Small intestine (tissue), 16 donors: Measurements from ENCODE around the gene FABP1. TPM values are rescaled to one million over a fixed set of nuclear protein-coding genes. Genes with fewer than 3 reads are reported as not detected.

Source experiments
- DNase-seq, 2 donors: peaks; one replicate each; pipeline versions ENCODE4 v3.0.0 to v3.0.0-alpha.2; 2013
- FAIRE-seq: peaks from 2 replicates; lab custom pipeline; 2012; peaks lifted over from hg19 to GRCh38; lab: Jason Lieb, UNC
- H3K27ac ChIP-seq, 3 donors: one replicate each; pipeline ENCODE4 v1.5.1; 2013; ENCODE audit warnings: low read length in 2 of 3, mild to moderate bottlenecking in 2 of 3, control low read depth in 1 of 3, inconsistent platforms in 1 of 3, low read depth in 1 of 3, moderate library complexity in 1 of 3
- H3K27me3 ChIP-seq, 3 donors: one replicate each; pipeline ENCODE4 v1.6.1; 2013; ENCODE audit warnings: low read length in 3 of 3, inconsistent platforms in 1 of 3; ENCODE audit not compliant: control insufficient read depth in 3 of 3, insufficient read depth in 3 of 3
- H3K36me3 ChIP-seq, 3 donors: one replicate each; pipeline ENCODE4 v1.6.1; 2013; ENCODE audit warnings: low read length in 3 of 3, inconsistent platforms in 1 of 3, low read depth in 1 of 3, mild to moderate bottlenecking in 1 of 3, moderate library complexity in 1 of 3; ENCODE audit not compliant: control insufficient read depth in 3 of 3, insufficient read depth in 2 of 3
- H3K4me1 ChIP-seq, 3 donors: one replicate each; pipeline ENCODE4 v1.6.1; 2013; ENCODE audit warnings: low read length in 2 of 3, inconsistent platforms in 1 of 3, low read depth in 1 of 3, mild to moderate bottlenecking in 1 of 3, moderate library complexity in 1 of 3; ENCODE audit not compliant: control insufficient read depth in 3 of 3, insufficient read depth in 2 of 3
- H3K4me3 ChIP-seq, 3 donors: one replicate each; pipeline ENCODE4 v1.5.1; 2013; ENCODE audit warnings: low read length in 3 of 3, control low read depth in 1 of 3, inconsistent platforms in 1 of 3, low read depth in 1 of 3, mild to moderate bottlenecking in 1 of 3, moderate library complexity in 1 of 3
- H3K9me3 ChIP-seq, 2 donors: one replicate each; pipeline ENCODE4 v1.6.1; 2013; ENCODE audit warnings: low read depth in 1 of 2, low read length in 1 of 2; ENCODE audit not compliant: control insufficient read depth in 2 of 2, insufficient read depth in 1 of 2
- WGBS, 3 donors: extraction: QIAGEN DNeasy Blood & Tissue Kit; methylation state at CpG; one replicate each; pipeline ENCODE4 v1.1.7; 2013; 5-methylcytosine and 5-hydroxymethylcytosine counted together
- long read RNA-seq, 10 donors: transcript quantifications; one replicate each; lab custom pipeline, GENCODE V29; 2026
- polyA plus RNA-seq, 4 donors: library from polyadenylated mRNA; stranded (reverse) in 3 of 4; unstranded in 1 of 4; fragments of 200-250 nt in 3 of 4; fragments of 120-200 nt in 1 of 4; gene quantifications; one replicate each; pipeline versions ENCODE4 v1.2.1 to v1.2.3, GENCODE V29; 2013
- donor health status: healthy with polysubstance abuse.
- donor health status: control.
- donor health status: control.
- donor health status: Bipolar disorder and iron deficiency.
- donor health status: healthy.

Gene FABP1
- over 10,000 TPM in 2 of 4 donors, 1,000 to 10,000 TPM in 2; 1,690 to 23,034 (median 6,625) TPM for polyA plus RNA-seq
- long read RNA-seq, donor 1 = 0 reads
- long read RNA-seq, donor 2, transcript FABP1-202 (3 exons, 1,839 nt) = minor isoform, 8 of 657 reads
- long read RNA-seq, donor 2, transcript FABP1-201 (4 exons, 555 nt) = major isoform, 549 of 657 reads
- long read RNA-seq, donor 2, transcript FABP1-203 (2 exons, 546 nt) = minor isoform, 13 of 657 reads
- long read RNA-seq, donor 2, partial matches to known transcripts = 74 of 657 reads
- long read RNA-seq, donor 2, other reads (novel, unspliced or antisense) = 13 of 657 reads
- long read RNA-seq, donor 3, transcript FABP1-201 (4 exons, 555 nt) = major isoform, 467 of 599 reads
- long read RNA-seq, donor 3, transcript FABP1-202 (3 exons, 1,839 nt) = minor isoform, 18 of 599 reads
- long read RNA-seq, donor 3, partial matches to known transcripts = 111 of 599 reads
- long read RNA-seq, donor 3, other reads (novel, unspliced or antisense) = 0 of 599 reads
- long read RNA-seq, donor 4, transcript FABP1-201 (4 exons, 555 nt) = major isoform, 106 of 120 reads
- long read RNA-seq, donor 4, partial matches to known transcripts = 10 of 120 reads
- long read RNA-seq, donor 4, other reads (novel, unspliced or antisense) = 0 of 120 reads
- long read RNA-seq, donor 5, transcript FABP1-201 (4 exons, 555 nt) = major isoform, 482 of 721 reads
- long read RNA-seq, donor 5, transcript FABP1-203 (2 exons, 546 nt) = minor isoform, 5 of 721 reads
- long read RNA-seq, donor 5, transcript FABP1-202 (3 exons, 1,839 nt) = minor isoform, 9 of 721 reads
- long read RNA-seq, donor 5, partial matches to known transcripts = 225 of 721 reads
- long read RNA-seq, donor 5, other reads (novel, unspliced or antisense) = 0 of 721 reads
- long read RNA-seq, donor 6, transcript FABP1-201 (4 exons, 555 nt) = major isoform, 670 of 772 reads
- long read RNA-seq, donor 6, transcript FABP1-203 (2 exons, 546 nt) = minor isoform, 12 of 772 reads
- long read RNA-seq, donor 6, transcript FABP1-202 (3 exons, 1,839 nt) = minor isoform, 17 of 772 reads
- long read RNA-seq, donor 6, partial matches to known transcripts = 58 of 772 reads
- long read RNA-seq, donor 6, other reads (novel, unspliced or antisense) = 15 of 772 reads
- long read RNA-seq, donor 7 = 0 reads
- long read RNA-seq, donor 8 = 0 reads
- long read RNA-seq, donor 9, transcript FABP1-202 (3 exons, 1,839 nt) = minor isoform, 9 of 223 reads
- long read RNA-seq, donor 9, transcript FABP1-201 (4 exons, 555 nt) = major isoform, 185 of 223 reads
- long read RNA-seq, donor 9, partial matches to known transcripts = 27 of 223 reads
- long read RNA-seq, donor 9, other reads (novel, unspliced or antisense) = 0 of 223 reads
- long read RNA-seq, donor 10, transcript FABP1-202 (3 exons, 1,839 nt) = minor isoform, 39 of 2,737 reads
- long read RNA-seq, donor 10, transcript FABP1-203 (2 exons, 546 nt) = minor isoform, 42 of 2,737 reads
- long read RNA-seq, donor 10, transcript FABP1-201 (4 exons, 555 nt) = major isoform, 2,356 of 2,737 reads
- long read RNA-seq, donor 10, partial matches to known transcripts = 253 of 2,737 reads
- long read RNA-seq, donor 10, other reads (novel, unspliced or antisense) = 46 of 2,737 reads

DNA sequence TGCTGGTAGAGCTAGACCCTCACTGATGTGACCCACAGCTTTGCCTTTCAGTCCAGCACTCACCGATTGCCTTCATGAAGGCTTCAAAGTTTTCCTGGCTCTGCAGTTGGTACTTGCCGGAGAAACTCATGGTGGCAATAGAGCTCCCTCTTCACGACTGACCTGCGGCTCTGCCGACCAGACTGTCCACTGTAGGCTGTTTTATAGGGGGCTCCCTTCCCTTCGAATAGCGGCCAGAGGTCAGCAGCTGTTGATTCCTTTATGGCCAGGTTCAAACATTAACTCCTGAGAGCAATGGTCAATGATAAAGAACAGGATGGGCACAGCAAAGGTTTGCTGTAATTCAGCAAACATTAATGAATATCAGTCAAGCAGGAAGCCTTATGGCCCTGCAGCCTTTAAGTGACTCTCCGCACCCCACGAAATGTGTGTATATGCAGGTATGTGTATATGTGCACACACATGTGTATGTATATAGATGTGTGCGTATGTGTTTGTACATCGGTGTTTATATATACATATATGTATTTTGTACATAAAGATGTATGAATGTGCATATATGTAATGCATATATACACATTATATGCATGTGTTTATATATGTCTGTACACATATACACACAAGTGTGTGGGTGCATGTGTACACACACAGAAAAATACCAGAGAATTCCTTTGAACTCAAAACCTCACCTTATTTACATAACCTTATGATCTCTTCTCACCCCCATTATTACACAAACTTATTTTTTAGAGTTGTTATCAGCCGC lies at the start of gene FABP1:
FABP1 (minus strand) TSS at position 175 of the 766 bp plus-strand sequence; CDS start at position 130, 45 bp downstream.
- DNase-seq (peak; percentile 85 to 94), FAIRE-seq (no peak)
- H3K36me3 ChIP-seq = peaks cover 0 to 30% (median 10%) of the 10 kb centered on the region in 3 donors
- no peaks in the 10 kb centered on the region for H3K9me3 ChIP-seq
- H3K27ac ChIP-seq = peak within 1 kb of the TSS; percentile 86 to 91 (median 90)
- peak within 1 kb of the TSS; percentile 13 to 77 (median 75) for H3K4me3 ChIP-seq
- H3K4me1 ChIP-seq = peaks cover 0 to 38% (median 14%) of the 10 kb centered on the region in 3 donors
- 22 to 61% (median 47%) methylated on average over 12 of the region's 12 CpGs for WGBS, 3 donors
- H3K27me3 ChIP-seq = no peaks in the 10 kb centered on the region

GRCh38 chr2:88177556-88177955 lies 49.7 kb upstream of the FABP1 start:
- no peak overlapping the region for H3K4me3 ChIP-seq
- 81 to 89% (median 87%) methylated on average over 3 of the region's 3 CpGs for WGBS, 3 donors
- FAIRE-seq (no peak), DNase-seq (no peak)
- H3K36me3 ChIP-seq = peaks cover 0 to 8% (median 3%) of the 10 kb centered on the region in 3 donors
- H3K27ac ChIP-seq = peak overlapping the region in 1 of 3 donors; percentile 86
- H3K27me3 ChIP-seq = no peaks in the 10 kb centered on the region
- peaks cover 0 to 16% (median 14%) of the 10 kb centered on the region in 3 donors for H3K4me1 ChIP-seq
- H3K9me3 ChIP-seq = no peaks in the 10 kb centered on the region

GRCh38 chr2:88176352-88176984 lies 48.6 kb upstream of the FABP1 start:
- Histone ChIP-seq H3K27ac (no peak overlapping the region), H3K4me3 (no peak overlapping the region), H3K9me3 (no peaks in the 10 kb centered on the region), H3K4me1 (peaks cover 0 to 16% (median 14%) of the 10 kb centered on the region in 3 donors), H3K36me3 (peaks cover 0 to 8% (median 3%) of the 10 kb centered on the region in 3 donors), H3K27me3 (no peaks in the 10 kb centered on the region)
- FAIRE-seq (no peak), DNase-seq (no peak)
- 65 to 67% (median 66%) methylated on average over 3 of the region's 3 CpGs for WGBS, 3 donors

GRCh38 chr2:88172882-88173281 lies 45.0 kb upstream of the FABP1 start:
- H3K4me1 ChIP-seq = peaks cover 0 to 10% (median 3%) of the 10 kb centered on the region in 3 donors
- no peak overlapping the region for H3K4me3 ChIP-seq
- no peak for DNase-seq
- H3K36me3 ChIP-seq = peaks cover 0 to 5% (median 0%) of the 10 kb centered on the region in 3 donors
- H3K27me3 ChIP-seq = no peaks in the 10 kb centered on the region
- FAIRE-seq = no peak
- H3K27ac ChIP-seq = no peak overlapping the region
- H3K9me3 ChIP-seq = peaks cover 0 to 5% of the 10 kb centered on the region in 2 donors
- whole genome bisulfite sequencing, 3 donors = 93 to 94% (median 93%) methylated on average over 6 of the region's 6 CpGs

DNA sequence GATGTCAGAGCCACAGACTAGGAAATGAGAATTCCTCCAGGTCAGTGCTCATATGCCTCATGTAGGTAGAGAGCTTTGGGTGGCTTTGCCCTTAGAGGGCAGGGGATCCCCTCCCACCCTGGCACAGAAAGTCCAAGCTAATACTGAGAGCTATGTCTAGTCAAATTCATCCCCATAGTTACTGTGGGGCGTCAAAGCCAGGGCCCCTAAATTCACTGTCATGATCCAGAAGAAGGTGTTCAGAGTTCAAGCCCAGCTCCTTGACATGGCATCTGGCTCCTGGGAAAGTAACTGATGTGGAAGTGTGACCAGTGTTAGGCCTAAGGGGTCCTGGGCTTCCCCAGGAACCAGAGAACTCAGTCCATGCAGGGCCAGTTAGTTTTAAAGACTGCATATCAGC lies 44.1 kb upstream of the FABP1 start:
- WGBS, 3 donors = 94 to 100% (median 95%) methylated on average over 1 of the region's 1 CpG
- Histone ChIP-seq H3K4me1 (peaks cover 0 to 7% (median 3%) of the 10 kb centered on the region in 3 donors), H3K27ac (no peak overlapping the region), H3K9me3 (peaks cover 0 to 5% of the 10 kb centered on the region in 2 donors), H3K27me3 (no peaks in the 10 kb centered on the region), H3K4me3 (no peak overlapping the region), H3K36me3 (peaks cover 0 to 5% (median 0%) of the 10 kb centered on the region in 3 donors)
- DNase-seq (no peak), FAIRE-seq (no peak)

GRCh38 chr2:88170472-88170892 lies 42.6 kb upstream of the FABP1 start:
- FAIRE-seq (no peak), DNase-seq (peak in 1 of 2 donors; percentile 28)
- Histone ChIP-seq H3K4me3 (peak overlapping the region; percentile 57 to 74 (median 63)), H3K36me3 (peaks cover 0 to 5% (median 0%) of the 10 kb centered on the region in 3 donors), H3K4me1 (peaks cover 0 to 5% (median 3%) of the 10 kb centered on the region in 3 donors), H3K27ac (peak overlapping the region; percentile 24 to 89 (median 69)), H3K9me3 (peaks cover 0 to 5% of the 10 kb centered on the region in 2 donors), H3K27me3 (no peaks in the 10 kb centered on the region)
- WGBS, 3 donors = 3 to 15% (median 7%) methylated on average over 27 to 37 of the region's 37 CpGs
